HG03025 (cell line): ENCODE measurements around the gene XG.
"Not testable (repeated sequence)": the region's sequence is repeated elsewhere in the genome, so short reads cannot be mapped to it uniquely, and the experiment has no call there.

ENCODE experiments used
- ATAC-seq: cut with Tn5 transposase; IDR thresholded peaks from one replicate; pipeline ENCODE4 v1.9.1; 2021; ENCODE audit warnings: mild to moderate bottlenecking, moderate library complexity; ENCODE audit not compliant: unreplicated experiment, low FRiP score

Gene XG

GRCh38 chrX:2751874-2752300 is at the start of gene XG:
Gene XG, plus strand, starts transcription at chrX:2752040. Its CDS starts 235 bp downstream, at chrX:2752275.
- ATAC-seq = not testable (repeated sequence)

- no peak for ATAC-seq
These were observed 47.9 kb upstream of the XG start for GRCh38 chrX:2703991-2704369.

- ATAC-seq = no peak
These were observed 46.6 kb upstream of the XG start for GRCh38 chrX:2705046-2705832.

- peak; percentile 87 for ATAC-seq
These were observed 44.5 kb upstream of the XG start for GRCh38 chrX:2707334-2707760.

- no peak for ATAC-seq
These were observed 43.8 kb upstream of the XG start for GRCh38 chrX:2708021-2708420.

GRCh38 chrX:2708592-2709188 is 43.1 kb upstream of the XG start:
- no peak for ATAC-seq

GRCh38 chrX:2709556-2709955 is 42.3 kb upstream of the XG start:
- no peak for ATAC-seq

- no peak for ATAC-seq
These were observed 41.6 kb upstream of the XG start for GRCh38 chrX:2710041-2710840.

GRCh38 chrX:2711441-2711840 is 40.4 kb upstream of the XG start:
- ATAC-seq = no peak

- no peak for ATAC-seq
These were observed 39.4 kb upstream of the XG start for GRCh38 chrX:2712428-2712827.

GRCh38 chrX:2712890-2713840 is 38.7 kb upstream of the XG start:
- no peak for ATAC-seq

GRCh38 chrX:2714551-2714950 is 37.3 kb upstream of the XG start:
- no peak for ATAC-seq

GRCh38 chrX:2715066-2715600 is 36.7 kb upstream of the XG start:
- no peak for ATAC-seq

GRCh38 chrX:2717312-2717711 is 34.5 kb upstream of the XG start:
- no peak for ATAC-seq

GRCh38 chrX:2718821-2719220 is 33.0 kb upstream of the XG start:
- no peak for ATAC-seq

- ATAC-seq = no peak
These were observed 31.9 kb upstream of the XG start for GRCh38 chrX:2719774-2720447.

- ATAC-seq = no peak
These were observed 28.5 kb upstream of the XG start for GRCh38 chrX:2723286-2723879.

- not testable (repeated sequence) for ATAC-seq
These were observed 24.6 kb upstream of the XG start for GRCh38 chrX:2727264-2727663.

GRCh38 chrX:2732076-2732475 is 19.8 kb upstream of the XG start:
- no peak for ATAC-seq
